GM12878 (cell line): ENCODE measurements around the gene DAAM2. TPM values are rescaled to one million over a fixed set of nuclear protein-coding genes. Genes with fewer than 3 reads are reported as not detected.

Source experiments
- ATAC-seq: fragments of 200-7000 bp; cut with Tn5 transposase; 3 replicates; pipeline ENCODE4 v1.9.1; 2020; ENCODE audit warnings: mild to moderate bottlenecking, moderate library complexity
- BruUV-seq: library from RNA; stranded (reverse); fragments of 400-500 nt; replicated peaks from 2 replicates; lab custom pipeline; 2021; lab: Mats Ljungman, UMichigan
- CTCF ChIA-PET: fragments of 300-600 bp; sonication (Branson Sonifier 250); formaldehyde crosslinking; extraction: SDS; loops from one replicate; lab custom pipeline; 2021; ENCODE audit warnings: inconsistent platforms; lab: Yijun Ruan, JAX
- POLR2A ChIA-PET: fragments of 350-600 bp; formaldehyde crosslinking; extraction: SDS; loops from one replicate; lab custom pipeline; 2021; ENCODE audit warnings: inconsistent platforms; lab: Charles Lee
- RAD21 ChIA-PET: fragments of 300-600 bp; sonication (Branson Sonifier 250); formaldehyde crosslinking; loops from one replicate; lab custom pipeline; 2023; ENCODE audit warnings: antibody characterized with exemption; ENCODE audit not compliant: unreplicated experiment; lab: Charles Lee
- SMC1A ChIA-PET: fragments of 300-600 bp; sonication (Branson Sonifier 250); formaldehyde crosslinking; loops from one replicate; lab custom pipeline; 2023; ENCODE audit not compliant: unreplicated experiment, uncharacterized antibody; lab: Charles Lee
- DNase-seq: peaks from one replicate; pipeline ENCODE4 v3.0.0-alpha.2; 2011; ENCODE audit warnings: low read depth, low spot score
- FAIRE-seq: peaks from 3 replicates; lab custom pipeline; 2011; peaks lifted over from hg19 to GRCh38; lab: Jason Lieb, UNC
- H2AFZ ChIP-seq: 2 replicates; pipeline ENCODE4 v1.6.0; 2011; ENCODE audit warnings: low read depth, low read length, control low read depth; ENCODE audit not compliant: control insufficient read depth
- H3K27ac ChIP-seq: 2 replicates; pipeline ENCODE4 v1.5.1; 2011; ENCODE audit warnings: control low read depth; ENCODE audit not compliant: control insufficient read depth, insufficient read depth
- H3K27me3 ChIP-seq, 2 experiments: replicated peaks in 1 of 2; 2 replicates each; pipeline versions ENCODE4 v1.6.0 to v1.6.1; 2011; ENCODE audit warnings: low read length in 1 of 2; ENCODE audit not compliant: control insufficient read depth in 2 of 2, insufficient read depth in 2 of 2
- H3K36me3 ChIP-seq, 2 experiments: 2 replicates each; pipeline ENCODE4 v1.5.1; 2011; ENCODE audit warnings: low read length in 1 of 2; ENCODE audit not compliant: control insufficient read depth in 2 of 2, insufficient read depth in 2 of 2
- H3K4me1 ChIP-seq: 2 replicates; pipeline ENCODE4 v1.6.1; 2011; ENCODE audit warnings: mild to moderate bottlenecking, low read length, moderate library complexity, mixed read lengths; ENCODE audit not compliant: control insufficient read depth, insufficient read depth
- H3K4me2 ChIP-seq: 2 replicates; pipeline ENCODE4 v1.6.0; 2011; ENCODE audit warnings: control low read depth; ENCODE audit not compliant: control insufficient read depth, insufficient read depth
- H3K4me3 ChIP-seq: fragments of 200-600 bp; sonication (generic); 2 replicates; pipeline ENCODE4 v1.5.1; 2016
- H3K79me2 ChIP-seq: 2 replicates; pipeline ENCODE4 v1.6.0; 2011; ENCODE audit warnings: low read length; ENCODE audit not compliant: control insufficient read depth, insufficient read depth
- H3K9ac ChIP-seq: 2 replicates; pipeline ENCODE4 v1.8.0; 2011; ENCODE audit warnings: low read length, control low read depth, mixed read lengths; ENCODE audit not compliant: control insufficient read depth, insufficient read depth
- H3K9me3 ChIP-seq: replicated peaks from 3 replicates; pipeline ENCODE4 v1.5.1; 2011; ENCODE audit warnings: mild to moderate bottlenecking, low read length; ENCODE audit not compliant: control insufficient read depth, insufficient read depth
- H4K20me1 ChIP-seq: 2 replicates; pipeline ENCODE4 v1.6.0; 2011; ENCODE audit not compliant: control insufficient read depth, insufficient read depth
- BACH1 ChIP-seq: fragments of 450-650 bp; IDR thresholded peaks from 2 replicates; pipeline ENCODE4 v1.6.1; 2017; ENCODE audit warnings: mild to moderate bottlenecking, borderline replicate concordance
- EP300 ChIP-seq, 2 experiments: fragments of 150-350 bp in 1 of 2; IDR thresholded peaks; 2 replicates each; pipeline ENCODE4 v1.6.1; 2011 to 2012; ENCODE audit warnings: low read depth in 2 of 2, low read length in 2 of 2, borderline replicate concordance in 1 of 2, improper control_type of control experiment in 1 of 2, inconsistent platforms in 1 of 2; ENCODE audit not compliant: control insufficient read depth in 1 of 2
- EZH2 ChIP-seq: IDR thresholded peaks from 2 replicates; pipeline ENCODE4 v1.6.1; 2012; ENCODE audit warnings: low read depth, mild to moderate bottlenecking, control low read depth, inconsistent platforms, low read length, borderline replicate concordance; ENCODE audit not compliant: control insufficient read depth
- FOS ChIP-seq: IDR thresholded peaks from 3 replicates; pipeline ENCODE4 v1.6.1; 2011; ENCODE audit warnings: borderline replicate concordance; ENCODE audit not compliant: insufficient read length; ENCODE audit errors: extremely low read depth
- NR2C2 ChIP-seq: IDR thresholded peaks from 2 replicates; pipeline ENCODE4 v1.6.1; 2011; ENCODE audit warnings: borderline replicate concordance, low read depth; ENCODE audit not compliant: control insufficient read depth, insufficient read length
- PKNOX1 ChIP-seq: fragments of 450-650 bp; IDR thresholded peaks from 2 replicates; pipeline ENCODE4 v1.6.1; 2016; ENCODE audit warnings: mild to moderate bottlenecking
- RAD21 ChIP-seq: IDR thresholded peaks from 2 replicates; pipeline ENCODE4 v1.6.1; 2011; ENCODE audit warnings: mild to moderate bottlenecking, low read depth, low read length, moderate library complexity; ENCODE audit not compliant: insufficient read depth
- REST ChIP-seq: IDR thresholded peaks from 2 replicates; pipeline ENCODE4 v1.6.1; 2012; ENCODE audit warnings: mild to moderate bottlenecking, low read depth, low read length
- SIX5 ChIP-seq: IDR thresholded peaks from 2 replicates; pipeline ENCODE4 v1.6.1; 2011; ENCODE audit warnings: mild to moderate bottlenecking, low read depth, low read length, moderate library complexity; ENCODE audit not compliant: severe bottlenecking
- SMC3 ChIP-seq: IDR thresholded peaks from 2 replicates; pipeline ENCODE4 v1.6.1; 2011; ENCODE audit warnings: low read length, improper control_type of control experiment, borderline replicate concordance
- TAF1 ChIP-seq: IDR thresholded peaks from 2 replicates; pipeline ENCODE4 v1.6.1; 2011; ENCODE audit warnings: mild to moderate bottlenecking, low read depth, low read length, borderline replicate concordance
- TARDBP ChIP-seq: IDR thresholded peaks from 2 replicates; pipeline ENCODE4 v1.6.1; 2016; ENCODE audit warnings: borderline replicate concordance
- WGBS: methylation state at CpG from one replicate; pipeline ENCODE4 v1.1.6; 2016; ENCODE audit warnings: low lambda C conversion rate; ENCODE audit not compliant: insufficient replicate concordance, insufficient coverage; ENCODE audit errors: missing lambda C conversion rate; 5-methylcytosine and 5-hydroxymethylcytosine counted together
- in situ Hi-C: fragments of 300-500 bp; cut with MboI; formaldehyde crosslinking; loops from 9 replicates; pipeline ENCODE4 v1.14.3; 2018; ENCODE audit warnings: mixed read lengths
- intact Hi-C: fragments of 100-400 bp; cut with micrococcal nuclease; formaldehyde crosslinking; loops from one replicate; pipeline ENCODE4 v1.14.2; 2022; ENCODE audit not compliant: unreplicated experiment
- polyA plus RNA-seq, 11 experiments: library from polyadenylated mRNA; depleted of rRNA in 4 of 11; unstranded in 6 of 11; stranded (reverse) in 5 of 11; fragments of >200 nt; fragmentation: Nextera tagmentation in 4 of 11; fragmentation: Illumina TruSeq in 1 of 11; extraction: Ambion mirVana in 4 of 11; extraction: Trizol in 1 of 11; gene quantifications; 1 replicate in 1 of 11; 2 replicates in 10 of 11; pipeline versions ENCODE4 v1.2.1 to v1.2.3, GENCODE V29; 2011 to 2016; ENCODE audit warnings: inconsistent platforms in 2 of 11, missing spikeins in 2 of 11, low read depth in 1 of 11
- total RNA-seq, 4 experiments: library from RNA; depleted of rRNA in 3 of 4; stranded (reverse); fragments of >200 nt in 3 of 4; fragmentation: Illumina TruSeq in 1 of 4; extraction: Trizol in 1 of 4; gene quantifications; 2 replicates each; pipeline versions ENCODE4 v1.2.1 to v1.2.3, GENCODE V29; 2013 to 2021

Gene DAAM2
- total and polyA plus RNA-seq, 10 of the 15 experiments (the other 5 are each of a cell fraction or from before 2014, with no cell fraction given), result 0.05 to 0.22 TPM; not detected in 8

GRCh38 chr6:39861663-39862062 lies 69.5 kb downstream of the DAAM2 start (continued):
- TF ChIP-seq BACH1 (no peak), EZH2 (no peak)

DNA sequence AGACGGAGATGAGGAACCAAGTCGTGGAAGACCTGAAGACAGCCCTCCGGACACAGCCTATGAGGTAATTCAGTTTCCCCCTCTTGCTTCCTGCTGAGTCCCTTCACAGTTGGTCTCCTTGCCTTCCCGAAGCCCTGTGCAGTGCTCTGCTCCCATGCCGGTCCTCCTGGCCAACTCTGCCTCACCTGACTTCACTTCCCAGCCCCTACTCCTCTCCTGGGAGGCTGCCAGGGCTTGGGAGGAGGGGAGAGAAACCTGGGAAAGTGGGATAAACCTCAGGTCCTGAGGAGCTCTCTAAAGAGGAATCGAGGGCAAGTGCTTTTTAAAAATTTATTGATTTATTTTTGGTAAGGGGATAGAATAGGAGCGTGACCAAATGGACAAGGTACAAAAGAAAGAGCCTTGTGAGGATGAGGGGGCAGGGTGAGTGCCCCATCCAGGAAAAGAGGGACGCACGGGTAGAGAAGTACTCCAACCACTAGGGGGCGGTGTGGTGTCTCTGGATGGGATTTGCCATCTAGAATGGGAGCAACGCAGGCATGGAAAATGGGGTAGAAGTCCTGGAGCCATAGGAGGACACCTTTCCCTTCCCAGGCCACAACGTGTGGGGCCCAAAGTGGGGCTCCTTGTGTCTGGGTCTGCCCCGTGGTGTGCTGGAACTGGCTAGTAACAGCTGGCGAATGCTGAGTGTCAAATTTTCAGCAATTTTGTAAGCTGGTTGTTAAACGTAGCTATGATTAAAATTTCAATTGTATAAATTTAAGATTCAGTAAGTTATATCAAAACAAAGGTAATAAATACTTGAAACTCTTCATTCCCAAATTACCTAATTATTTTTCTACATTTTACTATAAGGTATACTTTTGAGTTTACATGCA lies 73.1 kb downstream of the DAAM2 start:
- Histone ChIP-seq H4K20me1 (no peaks in the 10 kb centered on the region), H3K4me3 (no peak overlapping the region), H3K27ac (no peak overlapping the region), H2AFZ (no peak overlapping the region), H3K9me3 (no peaks in the 10 kb centered on the region), H3K36me3 (no peaks in the 10 kb centered on the region), H3K4me1 (no peaks in the 10 kb centered on the region), H3K9ac (no peak overlapping the region), H3K79me2 (no peaks in the 10 kb centered on the region), H3K27me3 (no peaks in the 10 kb centered on the region; a peak in 2 of 4 replicates), H3K4me2 (no peak overlapping the region)
- peak; percentile 73 for ATAC-seq
- peak; percentile 68 for FAIRE-seq
- BruUV-seq, result no TSS peak
- in situ Hi-C loops (no loop called here), intact Hi-C loops (loop anchor here (5.0 kb wide), 1 partner anchor 442 kb away; no protein-coding TSS in a partner anchor)
- no peak for DNase-seq
- WGBS, result 16% methylated on average over 15 of the region's 15 CpGs
- ChIA-PET POLR2A (no interaction called here), SMC1A (interaction anchor here (0.5 to 3.2 kb wide), 36 partner anchors 12 to 981 kb away, joined by 3 to 38 read pairs (median 4); no protein-coding TSS in a partner anchor), CTCF (interaction anchor here (0.6 to 8.3 kb wide), 71 partner anchors 12 to 1204 kb away, joined by 3 to 135 read pairs (median 5); partner anchors contain the start of gene DAAM2), RAD21 (interaction anchor here (0.8 to 3.9 kb wide), 18 partner anchors 8 to 1163 kb away, joined by 3 to 15 read pairs (median 4); partner anchors contain the start of gene KIF6)
- no peak for TF ChIP-seq FOS
- no peak for TF ChIP-seq TAF1
- TF ChIP-seq EP300 (IDR thresholded peaks at IDR 0.05; ENCODE audit: borderline replicate concordance in 1 of 2, control insufficient read depth in 1 of 2, low read depth in 2 of 2, low read length in 2 of 2), result no peak
- no peak for TF ChIP-seq SIX5
- TF ChIP-seq RAD21, result peak; percentile 56
- TF ChIP-seq SMC3, result peak; percentile 59; the same call in 1 of the 2 replicates
- no peak for TF ChIP-seq NR2C2
- TF ChIP-seq TARDBP, result no peak
- TF ChIP-seq REST, result no peak
- no peak for TF ChIP-seq PKNOX1
